ENCODE data around the gene CREB3L4.

GRCh38 chr1:153941826-153942725 lies 25.6 kb upstream of the CREB3L4 start:
- no peak for TF ChIP-seq EZH2phosphoT487 (IDR thresholded peaks at IDR 0.05; ENCODE audit: borderline replicate concordance, low read length)
- TF ChIP-seq CTCF (IDR thresholded peaks at IDR 0.05; ENCODE audit: low read depth, low read length, poor library complexity, severe bottlenecking): no peak
